ENCODE data around the gene SLC12A9. TPM values are rescaled to one million over a fixed set of nuclear protein-coding genes. Genes with fewer than 3 reads are reported as not detected.
"Not testable (repeated sequence)": the region's sequence is repeated elsewhere in the genome, so short reads cannot be mapped to it uniquely, and the experiment has no call there.

The SLC12A9 gene
- total RNA-seq, 4 donors from 2014 or later, result 22.5 to 33.8 (median 26.4) TPM

- Histone ChIP-seq H3K4me1 (peaks cover 25% of the 10 kb centered on the region), H3K27me3 (no peaks in the 10 kb centered on the region), H3K27ac (no peak overlapping the region), H3K36me3 (peaks cover 66% of the 10 kb centered on the region), H3K9me3 (no peaks in the 10 kb centered on the region), H3K4me3 (no peak overlapping the region)
- DNase-seq (ENCODE audit: low spot score in 2 of 2), result no peak
- 92% methylated on average over 9 of the region's 9 CpGs for WGBS
- TF ChIP-seq EP300 (IDR thresholded peaks at IDR 0.05) (no peak), POLR2AphosphoS5 (IDR thresholded peaks at IDR 0.05) (no peak), POLR2A (IDR thresholded peaks at IDR 0.05) (no peak), CTCF (IDR thresholded peaks at IDR 0.05) (no peak)
Observed at GRCh38 chr7:100806276-100806675, 46.2 kb upstream of the SLC12A9 start.

GRCh38 chr7:100806883-100807282, 45.6 kb upstream of the SLC12A9 start:
- 96% methylated on average over 5 of the region's 6 CpGs for WGBS
- H3K4me3 ChIP-seq; H3K9me3 ChIP-seq; H3K27ac ChIP-seq; DNase-seq (ENCODE audit: low spot score in 2 of 2); H3K27me3 ChIP-seq: not testable (repeated sequence)
- peaks cover 72% of the 10 kb centered on the region for H3K36me3 ChIP-seq
- peaks cover 22% of the 10 kb centered on the region for H3K4me1 ChIP-seq

GRCh38 chr7:100808354-100808875, 44.1 kb upstream of the SLC12A9 start:
- Histone ChIP-seq H3K27me3 (no peaks in the 10 kb centered on the region), H3K4me3 (no peak overlapping the region), H3K36me3 (peaks cover 88% of the 10 kb centered on the region), H3K27ac (no peak overlapping the region), H3K4me1 (peaks cover 7% of the 10 kb centered on the region), H3K9me3 (no peaks in the 10 kb centered on the region)
- TF ChIP-seq POLR2AphosphoS5 (IDR thresholded peaks at IDR 0.05), result no peak
- DNase-seq (ENCODE audit: low spot score in 2 of 2), result no peak
- 77% methylated on average over 5 of the region's 5 CpGs for WGBS

GRCh38 chr7:100811480-100811879, 41.0 kb upstream of the SLC12A9 start:
- H3K36me3 ChIP-seq, result peaks cover 96% of the 10 kb centered on the region

GRCh38 chr7:100812729-100813128, 39.8 kb upstream of the SLC12A9 start:
- Histone ChIP-seq H3K36me3 (peaks cover 95% of the 10 kb centered on the region), H3K9me3 (no peaks in the 10 kb centered on the region), H3K4me3 (no peak overlapping the region), H3K27ac (no peak overlapping the region), H3K27me3 (no peaks in the 10 kb centered on the region), H3K4me1 (no peaks in the 10 kb centered on the region)
- no peak for TF ChIP-seq EP300 (IDR thresholded peaks at IDR 0.05)
- TF ChIP-seq POLR2A (IDR thresholded peaks at IDR 0.05), result no peak
- no peak for TF ChIP-seq CTCF (IDR thresholded peaks at IDR 0.05)
- TF ChIP-seq POLR2AphosphoS5 (IDR thresholded peaks at IDR 0.05), result no peak
- WGBS, result 95% methylated on average over 22 of the region's 22 CpGs
- no peak for DNase-seq (ENCODE audit: low spot score in 2 of 2)

More at GRCh38 chr7:100811480-100811879, 41.0 kb upstream of the SLC12A9 start:
- no peak for DNase-seq (ENCODE audit: low spot score in 2 of 2)
- Histone ChIP-seq H3K27me3 (no peaks in the 10 kb centered on the region), H3K4me1 (no peaks in the 10 kb centered on the region), H3K4me3 (no peak overlapping the region), H3K9me3 (no peaks in the 10 kb centered on the region), H3K27ac (no peak overlapping the region)
- 94% methylated on average over 6 of the region's 6 CpGs for WGBS
- no peak for TF ChIP-seq EP300 (IDR thresholded peaks at IDR 0.05)
- TF ChIP-seq CTCF (IDR thresholded peaks at IDR 0.05), result no peak
- no peak for TF ChIP-seq POLR2A (IDR thresholded peaks at IDR 0.05)
- no peak for TF ChIP-seq POLR2AphosphoS5 (IDR thresholded peaks at IDR 0.05)

GRCh38 chr7:100816515-100816914, 36.0 kb upstream of the SLC12A9 start:
- H3K27ac ChIP-seq; DNase-seq (ENCODE audit: low spot score in 2 of 2); H3K4me1 ChIP-seq; H3K9me3 ChIP-seq; H3K27me3 ChIP-seq; H3K4me3 ChIP-seq: not testable (repeated sequence)
- H3K36me3 ChIP-seq, result peaks cover 97% of the 10 kb centered on the region
- 90% methylated on average over 16 of the region's 16 CpGs for WGBS

GRCh38 chr7:100817097-100817496, 35.4 kb upstream of the SLC12A9 start:
- no peak for TF ChIP-seq EP300 (IDR thresholded peaks at IDR 0.05)
- no peak for TF ChIP-seq POLR2A (IDR thresholded peaks at IDR 0.05)
- no peak for TF ChIP-seq POLR2AphosphoS5 (IDR thresholded peaks at IDR 0.05)
- TF ChIP-seq CTCF (IDR thresholded peaks at IDR 0.05), result no peak

More at GRCh38 chr7:100817097-100817496, 35.4 kb upstream of the SLC12A9 start:
- H3K9me3 ChIP-seq, result no peaks in the 10 kb centered on the region
- no peaks in the 10 kb centered on the region for H3K4me1 ChIP-seq
- WGBS, result 94% methylated on average over 19 of the region's 19 CpGs
- no peak for DNase-seq (ENCODE audit: low spot score in 2 of 2)
- H3K27ac ChIP-seq, result no peak overlapping the region
- peaks cover 97% of the 10 kb centered on the region for H3K36me3 ChIP-seq
- H3K27me3 ChIP-seq, result no peaks in the 10 kb centered on the region
- H3K4me3 ChIP-seq, result no peak overlapping the region
